Smooth muscle cell (in vitro differentiated cells): ENCODE measurements around the gene SMAP1. TPM values are rescaled to one million over a fixed set of nuclear protein-coding genes. Genes with fewer than 3 reads are reported as not detected.

Source experiments
- DNase-seq: peaks from one replicate; lab custom pipeline; 2025; ENCODE audit not compliant: unreplicated experiment; lab: John Stamatoyannopoulos, UW
- H2AFZ ChIP-seq: fragments of 200-600 bp; sonication (generic); 2 replicates; pipeline ENCODE4 v1.6.0; 2016; ENCODE audit warnings: antibody characterized with exemption, low read depth, mild to moderate bottlenecking
- H3F3A ChIP-seq: fragments of 200-600 bp; sonication (generic); 2 replicates; pipeline ENCODE4 v1.6.0; 2017; ENCODE audit warnings: antibody characterized with exemption, low read depth
- H3K27ac ChIP-seq: fragments of 200-600 bp; sonication (generic); 2 replicates; pipeline ENCODE4 v1.5.1; 2016; ENCODE audit warnings: low read depth, mild to moderate bottlenecking
- H3K27me3 ChIP-seq: fragments of 200-600 bp; sonication (generic); 2 replicates; pipeline ENCODE4 v1.6.1; 2016; ENCODE audit warnings: low read depth, mild to moderate bottlenecking
- H3K36me3 ChIP-seq: fragments of 200-600 bp; sonication (generic); 2 replicates; pipeline ENCODE4 v1.5.1; 2016; ENCODE audit warnings: low read depth
- H3K4me1 ChIP-seq: fragments of 200-600 bp; sonication (generic); 2 replicates; pipeline ENCODE4 v1.5.1; 2016; ENCODE audit warnings: low read depth
- H3K4me2 ChIP-seq: fragments of 200-600 bp; sonication (generic); 2 replicates; pipeline ENCODE4 v1.6.0; 2016; ENCODE audit warnings: mild to moderate bottlenecking
- H3K4me3 ChIP-seq: fragments of 200-600 bp; sonication (generic); 2 replicates; pipeline ENCODE4 v1.5.1; 2016; ENCODE audit warnings: mild to moderate bottlenecking
- H3K79me2 ChIP-seq: fragments of 200-600 bp; sonication (generic); 2 replicates; pipeline ENCODE4 v1.6.0; 2016; ENCODE audit warnings: low read depth, mild to moderate bottlenecking
- H3K9ac ChIP-seq: fragments of 200-600 bp; sonication (generic); 2 replicates; pipeline ENCODE4 v1.6.0; 2016; ENCODE audit warnings: low read depth
- H3K9me3 ChIP-seq: fragments of 200-600 bp; sonication (generic); replicated peaks from 2 replicates; pipeline ENCODE4 v1.5.1; 2016; ENCODE audit warnings: low read depth
- H4K20me1 ChIP-seq: fragments of 200-600 bp; sonication (generic); 2 replicates; pipeline ENCODE4 v1.6.0; 2016; ENCODE audit warnings: low read depth
- WGBS: methylation state at CpG from one replicate; pipeline ENCODE4 v1.1.7; 2016; ENCODE audit warnings: low lambda C conversion rate; 5-methylcytosine and 5-hydroxymethylcytosine counted together
- polyA plus RNA-seq: library from polyadenylated mRNA; unstranded; fragments of >200 nt; fragmentation: Nextera tagmentation; extraction: Ambion mirVana; gene quantifications from 2 replicates; pipeline ENCODE4 v1.2.1, GENCODE V29; 2016
- total RNA-seq: library from RNA; depleted of rRNA; stranded (reverse); fragments of >200 nt; gene quantifications from 2 replicates; pipeline ENCODE4 v1.2.3, GENCODE V29; 2014
- TF ChIP-seq, protein P1 (sequence below): fragments of 200-600 bp; sonication (generic); IDR thresholded peaks from 2 replicates; pipeline ENCODE4 v1.5.1; 2017; ENCODE audit warnings: borderline replicate concordance, mild to moderate bottlenecking, antibody characterized with exemption; ENCODE audit not compliant: insufficient read depth, poor library complexity, severe bottlenecking

SMAP1 gene
- total and polyA plus RNA-seq, 2 experiments from 2014 or later = 21.7 to 39.8 TPM

DNA sequence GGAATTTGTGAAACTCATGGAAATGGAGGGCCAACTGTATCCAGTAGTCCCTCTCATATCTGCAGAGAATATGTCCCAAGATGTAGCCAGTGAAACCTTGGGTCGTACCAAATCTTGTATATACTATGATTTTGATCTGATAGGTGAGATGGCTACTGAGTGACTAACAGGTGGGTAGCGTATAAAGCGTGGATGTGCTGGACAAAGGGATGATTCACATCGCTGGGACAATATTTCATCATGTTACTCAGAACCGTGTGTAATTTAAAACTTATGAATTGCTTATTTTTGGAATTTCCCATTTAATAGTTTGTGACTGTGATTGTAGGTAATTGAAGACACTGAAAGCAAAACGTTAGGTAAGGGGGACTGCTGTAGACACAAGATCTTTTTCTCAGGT is 144.1 kb downstream of the SMAP1 start:
- no peaks in the 10 kb centered on the region for H3K4me1 ChIP-seq
- no peaks in the 10 kb centered on the region for H3K27me3 ChIP-seq
- no peak overlapping the region for H3K9ac ChIP-seq
- WGBS = 89% methylated on average over 6 of the region's 6 CpGs
- DNase-seq = no peak
- no peak overlapping the region for H3K4me2 ChIP-seq
- H3F3A ChIP-seq = no peaks in the 10 kb centered on the region
- peaks cover 32% of the 10 kb centered on the region for H4K20me1 ChIP-seq
- TF ChIP-seq, protein P1, sequence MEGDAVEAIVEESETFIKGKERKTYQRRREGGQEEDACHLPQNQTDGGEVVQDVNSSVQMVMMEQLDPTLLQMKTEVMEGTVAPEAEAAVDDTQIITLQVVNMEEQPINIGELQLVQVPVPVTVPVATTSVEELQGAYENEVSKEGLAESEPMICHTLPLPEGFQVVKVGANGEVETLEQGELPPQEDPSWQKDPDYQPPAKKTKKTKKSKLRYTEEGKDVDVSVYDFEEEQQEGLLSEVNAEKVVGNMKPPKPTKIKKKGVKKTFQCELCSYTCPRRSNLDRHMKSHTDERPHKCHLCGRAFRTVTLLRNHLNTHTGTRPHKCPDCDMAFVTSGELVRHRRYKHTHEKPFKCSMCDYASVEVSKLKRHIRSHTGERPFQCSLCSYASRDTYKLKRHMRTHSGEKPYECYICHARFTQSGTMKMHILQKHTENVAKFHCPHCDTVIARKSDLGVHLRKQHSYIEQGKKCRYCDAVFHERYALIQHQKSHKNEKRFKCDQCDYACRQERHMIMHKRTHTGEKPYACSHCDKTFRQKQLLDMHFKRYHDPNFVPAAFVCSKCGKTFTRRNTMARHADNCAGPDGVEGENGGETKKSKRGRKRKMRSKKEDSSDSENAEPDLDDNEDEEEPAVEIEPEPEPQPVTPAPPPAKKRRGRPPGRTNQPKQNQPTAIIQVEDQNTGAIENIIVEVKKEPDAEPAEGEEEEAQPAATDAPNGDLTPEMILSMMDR = no peak
- H3K36me3 ChIP-seq = no peaks in the 10 kb centered on the region
- H3K27ac ChIP-seq = no peak overlapping the region
- no peak overlapping the region for H3K4me3 ChIP-seq
- H3K79me2 ChIP-seq = no peaks in the 10 kb centered on the region
- no peaks in the 10 kb centered on the region for H3K9me3 ChIP-seq
- no peak overlapping the region for H2AFZ ChIP-seq

DNA sequence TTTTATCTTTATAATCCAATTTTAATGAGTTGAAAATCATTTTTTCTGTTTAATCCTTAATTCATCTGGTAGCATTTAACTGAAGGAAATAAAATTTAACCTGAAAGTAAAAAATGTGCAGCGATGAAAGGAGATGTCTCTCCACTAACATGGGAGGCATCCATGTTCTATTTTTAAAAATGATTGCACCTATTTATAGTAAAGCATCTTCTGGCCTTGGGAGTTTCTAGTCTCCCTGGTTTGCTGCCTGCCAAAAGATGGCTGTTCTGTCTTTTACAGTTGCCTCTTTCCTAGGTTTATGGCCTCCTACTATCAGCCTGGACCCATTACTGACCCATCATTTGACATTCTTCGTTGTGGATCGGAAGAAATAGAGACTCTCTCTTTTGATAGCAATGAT is 146.2 kb downstream of the SMAP1 start:
- Histone ChIP-seq H3K4me1 (no peaks in the 10 kb centered on the region), H2AFZ (no peak overlapping the region), H3K79me2 (no peaks in the 10 kb centered on the region), H3K4me2 (no peak overlapping the region), H3K4me3 (no peak overlapping the region), H3K27me3 (no peaks in the 10 kb centered on the region), H3F3A (no peaks in the 10 kb centered on the region), H3K36me3 (no peaks in the 10 kb centered on the region), H3K9ac (no peak overlapping the region), H4K20me1 (peaks cover 25% of the 10 kb centered on the region), H3K9me3 (no peaks in the 10 kb centered on the region), H3K27ac (no peak overlapping the region)
- 76% methylated on average over 3 of the region's 3 CpGs for WGBS
- TF ChIP-seq, protein P1 = no peak
- DNase-seq = no peak

DNA sequence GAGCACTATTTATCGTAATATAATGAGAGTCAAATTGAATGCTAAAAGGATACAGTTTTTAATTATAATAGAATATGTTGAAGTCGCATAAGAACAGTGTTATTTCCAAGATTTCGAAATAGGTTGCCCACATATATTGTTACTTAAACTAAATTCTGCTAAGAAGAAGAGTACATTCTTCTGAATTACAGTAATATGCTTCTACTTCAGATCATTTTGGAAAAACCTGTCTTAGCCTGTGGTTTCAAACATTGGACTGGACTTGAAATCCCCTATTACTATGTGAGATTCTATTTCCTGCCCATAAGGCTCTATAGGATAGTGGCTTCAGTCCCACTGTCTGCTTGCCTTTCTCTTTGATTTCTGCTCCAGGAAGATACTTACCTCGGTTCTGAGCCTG is 152.0 kb downstream of the SMAP1 start:
- Histone ChIP-seq H4K20me1 (peaks cover 10% of the 10 kb centered on the region), H3K4me1 (no peaks in the 10 kb centered on the region), H3K79me2 (no peaks in the 10 kb centered on the region), H3K9me3 (no peaks in the 10 kb centered on the region), H2AFZ (no peak overlapping the region), H3K4me3 (no peak overlapping the region), H3K36me3 (no peaks in the 10 kb centered on the region), H3K4me2 (no peak overlapping the region), H3F3A (no peaks in the 10 kb centered on the region), H3K27ac (no peak overlapping the region), H3K27me3 (no peaks in the 10 kb centered on the region), H3K9ac (no peak overlapping the region)
- TF ChIP-seq, protein P1 = no peak
- WGBS = 95% methylated on average over 4 of the region's 4 CpGs
- DNase-seq = no peak

DNA sequence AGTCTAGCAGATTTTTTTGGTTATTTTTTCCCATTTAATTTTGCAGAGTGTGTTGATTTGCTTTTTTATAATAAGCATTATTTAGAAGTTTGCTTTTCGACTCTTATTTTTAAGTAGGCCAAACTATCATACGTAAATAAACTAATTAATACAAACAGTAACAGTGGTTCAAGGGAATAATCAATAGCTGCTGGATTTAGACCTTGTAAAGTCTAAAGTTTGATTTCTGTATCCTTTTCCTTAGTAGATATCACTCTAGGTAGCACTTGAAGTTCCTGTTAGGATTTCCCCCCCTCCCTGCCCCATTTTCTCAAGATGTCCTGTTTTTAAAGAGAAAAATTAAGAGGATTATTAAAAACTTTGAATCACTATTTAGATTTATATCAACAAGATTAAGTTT is 153.1 kb downstream of the SMAP1 start:
- Histone ChIP-seq H3K36me3 (no peaks in the 10 kb centered on the region), H3K27ac (no peak overlapping the region), H3K27me3 (no peaks in the 10 kb centered on the region), H3K4me3 (no peak overlapping the region), H2AFZ (no peak overlapping the region), H4K20me1 (peaks cover 9% of the 10 kb centered on the region), H3K79me2 (no peaks in the 10 kb centered on the region), H3K4me1 (no peaks in the 10 kb centered on the region), H3F3A (no peaks in the 10 kb centered on the region), H3K9ac (no peak overlapping the region), H3K4me2 (no peak overlapping the region), H3K9me3 (no peaks in the 10 kb centered on the region)
- TF ChIP-seq, protein P1 = no peak
- WGBS = 94% methylated on average over 2 of the region's 2 CpGs
- no peak for DNase-seq
